Ishikawa (cell line): ENCODE results near the gene F2RL3.

Experiments used
- CEBPB ChIP-seq: IDR thresholded peaks from 2 replicates; pipeline ENCODE4 v1.6.1; 2012
- EGR1 ChIP-seq: IDR thresholded peaks from 2 replicates; pipeline ENCODE4 v1.6.1; 2012
- EP300 ChIP-seq: IDR thresholded peaks from 2 replicates; pipeline ENCODE4 v1.6.1; 2012; ENCODE audit warnings: borderline replicate concordance
- TAF1 ChIP-seq: IDR thresholded peaks from 2 replicates; pipeline ENCODE4 v1.6.1; 2012; ENCODE audit warnings: low read depth, mild to moderate bottlenecking

GRCh38 chr19:16928916-16929315, 40.1 kb downstream of the F2RL3 start:
- TF ChIP-seq EGR1 = no peak
- no peak for TF ChIP-seq EP300
- TF ChIP-seq CEBPB = no peak
- TF ChIP-seq TAF1 = no peak
